IMR-90 (cell line): Measurements from ENCODE around the gene PRICKLE2. TPM values are rescaled to one million over a fixed set of nuclear protein-coding genes. Genes with fewer than 3 reads are reported as not detected.

Experiments used
- ATAC-seq: fragments of 200-7000 bp; cut with Tn5 transposase; 2 replicates; pipeline ENCODE4 v1.9.1; 2020; ENCODE audit warnings: low read depth, mild to moderate bottlenecking, moderate library complexity
- BruUV-seq: library from RNA; stranded (reverse); fragments of 400-500 nt; replicated peaks from 2 replicates; lab custom pipeline; 2021; lab: Mats Ljungman, UMichigan
- CTCF ChIA-PET: fragments of 300-600 bp; formaldehyde crosslinking; extraction: SDS; loops from one replicate; lab custom pipeline; 2021; ENCODE audit warnings: antibody characterized with exemption; lab: Yijun Ruan, JAX
- POLR2A ChIA-PET: fragments of 300-600 bp; sonication (Branson Sonifier 250); formaldehyde crosslinking; loops from one replicate; lab custom pipeline; 2022; ENCODE audit warnings: antibody characterized with exemption; ENCODE audit not compliant: unreplicated experiment; lab: Charles Lee
- DNase-seq: peaks from one replicate; pipeline ENCODE4 v3.0.0; 2013
- H2AFZ ChIP-seq: replicated peaks from 2 replicates; pipeline ENCODE3; 2013; ENCODE audit warnings: low read length, mild to moderate bottlenecking; ENCODE audit not compliant: poor library complexity
- H2AK5ac ChIP-seq: 2 replicates; pipeline ENCODE4 v1.6.1; 2013; ENCODE audit warnings: low read depth, low read length, inconsistent platforms
- H2AK9ac ChIP-seq: replicated peaks from 2 replicates; pipeline ENCODE3; 2013; ENCODE audit warnings: mild to moderate bottlenecking, low read depth, low read length, moderate library complexity; ENCODE audit not compliant: poor library complexity
- H2BK120ac ChIP-seq: 2 replicates; pipeline ENCODE4 v1.6.1; 2013; ENCODE audit warnings: low read depth, low read length, inconsistent platforms
- H2BK15ac ChIP-seq: 3 replicates; pipeline ENCODE4 v1.6.1; 2013; ENCODE audit warnings: low read depth, low read length, inconsistent platforms
- H2BK20ac ChIP-seq: 2 replicates; pipeline ENCODE4 v1.6.1; 2013; ENCODE audit warnings: low read depth, mild to moderate bottlenecking, inconsistent platforms, low read length, moderate library complexity
- H2BK5ac ChIP-seq: 2 replicates; pipeline ENCODE4 v1.6.1; 2013; ENCODE audit warnings: mild to moderate bottlenecking, low read depth, low read length, inconsistent platforms; ENCODE audit not compliant: poor library complexity, severe bottlenecking
- H3K14ac ChIP-seq: replicated peaks from 2 replicates; pipeline ENCODE4 v1.6.1; 2013; ENCODE audit warnings: low read depth, low read length, inconsistent platforms
- H3K18ac ChIP-seq: 2 replicates; pipeline ENCODE4 v1.6.1; 2013; ENCODE audit warnings: low read depth, low read length, control low read depth
- H3K23ac ChIP-seq: 2 replicates; pipeline ENCODE4 v1.6.1; 2013; ENCODE audit warnings: low read depth, low read length, inconsistent platforms
- H3K27ac ChIP-seq: 2 replicates; pipeline ENCODE4 v1.5.1; 2013; ENCODE audit warnings: mild to moderate bottlenecking, control low read depth, low read length; ENCODE audit not compliant: insufficient read depth
- H3K27me3 ChIP-seq: 2 replicates; pipeline ENCODE4 v1.6.1; 2013; ENCODE audit warnings: low read length; ENCODE audit not compliant: control insufficient read depth, insufficient read depth
- H3K36me3 ChIP-seq: 2 replicates; pipeline ENCODE4 v1.6.1; 2013; ENCODE audit warnings: low read length, mixed read lengths; ENCODE audit not compliant: control insufficient read depth, insufficient read depth
- H3K4ac ChIP-seq: 2 replicates; pipeline ENCODE4 v1.6.1; 2013; ENCODE audit warnings: low read depth, low read length, inconsistent platforms
- H3K4me1 ChIP-seq: 2 replicates; pipeline ENCODE4 v1.6.1; 2013; ENCODE audit warnings: low read length, mixed read lengths; ENCODE audit not compliant: control insufficient read depth, insufficient read depth
- H3K4me2 ChIP-seq: 2 replicates; pipeline ENCODE4 v1.6.1; 2013; ENCODE audit warnings: low read depth, mild to moderate bottlenecking, control low read depth, low read length, moderate library complexity
- H3K4me3 ChIP-seq: 2 replicates; pipeline ENCODE4 v1.5.1; 2013; ENCODE audit warnings: low read depth, mild to moderate bottlenecking, control low read depth, low read length, moderate library complexity; ENCODE audit not compliant: insufficient read depth
- H3K56ac ChIP-seq: 2 replicates; pipeline ENCODE4 v1.6.1; 2013; ENCODE audit warnings: low read length, inconsistent platforms; ENCODE audit not compliant: insufficient read depth; ENCODE audit errors: extremely low read depth
- H3K79me1 ChIP-seq, 2 experiments: 2 replicates each; pipeline ENCODE4 v1.6.1; 2013; ENCODE audit warnings: low read length in 2 of 2, inconsistent platforms in 1 of 2, low read depth in 1 of 2
- H3K9ac ChIP-seq: 2 replicates; pipeline ENCODE4 v1.6.1; 2013; ENCODE audit warnings: low read depth, low read length, control low read depth
- H3K9me1 ChIP-seq: 2 replicates; pipeline ENCODE4 v1.6.1; 2013; ENCODE audit warnings: low read length, inconsistent platforms; ENCODE audit not compliant: insufficient read depth
- H3K9me3 ChIP-seq: 2 replicates; pipeline ENCODE4 v1.6.1; 2013; ENCODE audit warnings: low read length; ENCODE audit not compliant: control insufficient read depth, insufficient read depth
- H4K20me1 ChIP-seq: 2 replicates; pipeline ENCODE4 v1.6.1; 2013; ENCODE audit warnings: low read length, inconsistent platforms; ENCODE audit not compliant: insufficient read depth
- H4K5ac ChIP-seq: 2 replicates; pipeline ENCODE4 v1.6.1; 2013; ENCODE audit warnings: mild to moderate bottlenecking, low read depth, low read length, control low read depth
- H4K8ac ChIP-seq, 2 experiments: 2 replicates each; pipeline ENCODE4 v1.6.1; 2013; ENCODE audit warnings: low read depth in 2 of 2, low read length in 2 of 2, control low read depth in 1 of 2, inconsistent platforms in 1 of 2
- H4K91ac ChIP-seq: 2 replicates; pipeline ENCODE4 v1.6.1; 2013; ENCODE audit warnings: low read depth, low read length, inconsistent platforms; ENCODE audit not compliant: insufficient read depth
- NFE2L2 ChIP-seq: fragments of 150-350 bp; IDR thresholded peaks from 2 replicates; pipeline ENCODE4 v1.6.1; 2016; ENCODE audit warnings: low read depth, mild to moderate bottlenecking, low read length
- WGBS, 2 experiments: methylation state at CpG; one replicate each; pipeline versions ENCODE4 v1.1.5 to v1.1.7; 2013; ENCODE audit warnings: missing lambda C conversion rate in 2 of 2; ENCODE audit not compliant: insufficient read length in 1 of 2; ENCODE audit errors: extremely low coverage in 2 of 2; 5-methylcytosine and 5-hydroxymethylcytosine counted together
- dilution Hi-C: fragments of 300-500 bp; cut with HindIII; formaldehyde crosslinking; loops from one replicate; pipeline ENCODE4 v1.14.3; 2018; ENCODE audit warnings: low sequenced_read_pairs; ENCODE audit not compliant: unreplicated experiment
- in situ Hi-C: fragments of 300-500 bp; cut with MboI; formaldehyde crosslinking; loops from 3 replicates; pipeline ENCODE4 v1.14.3; 2019; ENCODE audit warnings: low sequenced_read_pairs, inconsistent platforms, mixed read lengths
- intact Hi-C: fragments of 100-400 bp; cut with micrococcal nuclease; formaldehyde crosslinking; loops from 2 replicates; pipeline ENCODE4 v1.10.0; 2022
- polyA plus RNA-seq, 3 experiments: library from polyadenylated mRNA; depleted of rRNA; stranded (reverse); fragments of >200 nt; gene quantifications; 2 replicates each; pipeline ENCODE4 v1.2.3, GENCODE V29; 2012; ENCODE audit warnings: low replicate concordance in 1 of 3
- total RNA-seq: library from RNA; depleted of rRNA; stranded (reverse); fragments of >200 nt; gene quantifications from 2 replicates; pipeline ENCODE4 v1.2.3, GENCODE V29; 2012
- TF ChIP-seq, protein P1 (sequence below): fragments of 150-350 bp; IDR thresholded peaks from 2 replicates; pipeline ENCODE4 v1.6.1; 2016; ENCODE audit warnings: low read depth, mild to moderate bottlenecking, low read length, moderate library complexity, borderline replicate concordance

Gene PRICKLE2
- total and polyA plus RNA-seq, 2 of the 4 experiments (the other 2 are of a cell fraction) = 4.1 to 14.2 TPM

DNA sequence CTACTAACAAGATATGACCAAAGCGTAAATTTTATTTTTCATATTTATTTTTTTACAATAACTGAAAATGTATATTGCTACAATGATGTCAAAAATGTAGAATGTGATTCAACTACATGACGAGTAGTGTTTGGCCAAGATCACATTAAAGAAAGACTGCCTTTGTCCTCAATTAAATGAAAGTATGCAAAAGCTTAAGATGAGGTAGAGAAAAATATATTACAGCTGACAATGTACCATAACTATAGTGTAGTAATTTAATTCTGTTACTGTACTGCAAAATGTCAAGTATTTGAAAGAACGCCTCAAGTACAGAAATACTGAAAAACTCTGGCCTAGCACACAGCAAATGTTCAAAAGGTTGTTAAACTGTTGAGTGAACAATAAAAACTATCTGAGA, 9.7 kb downstream of the PRICKLE2 start:
- H2AK9ac ChIP-seq = no peak overlapping the region
- peaks cover 39% of the 10 kb centered on the region for H4K20me1 ChIP-seq
- no peak overlapping the region for H2AK5ac ChIP-seq
- 0 out of 2 replicates have a peak, but pooled peaks cover 2% of the 10 kb centered on the region for H3K36me3 ChIP-seq
- no peak overlapping the region for H2BK20ac ChIP-seq
- no peak overlapping the region; a peak in 1 of 4 replicates for H4K8ac ChIP-seq
- no peak overlapping the region for H2AFZ ChIP-seq
- H2BK15ac ChIP-seq = no peak overlapping the region
- intact Hi-C loops = no loop called here
- no peak overlapping the region for H3K4me2 ChIP-seq
- H2BK120ac ChIP-seq = no peak overlapping the region
- in situ Hi-C loops = loop anchor here (25.0 kb wide), 1 partner anchor 178 kb away; no protein-coding TSS in a partner anchor
- no peak overlapping the region for H3K18ac ChIP-seq
- peaks cover 23% of the 10 kb centered on the region for H3K4me1 ChIP-seq
- CTCF ChIA-PET = interaction anchor here (0.6 to 1.2 kb wide), 3 partner anchors 9 to 142 kb away, joined by 3 to 8 read pairs (median 4); partner anchors contain the start of gene PRICKLE2
- H3K23ac ChIP-seq = 0 out of 2 replicates have a peak overlapping the region, but pooled peaks have one; percentile 4
- H3K79me1 ChIP-seq = peaks cover 45 to 87% of the 10 kb centered on the region in 2 experiments
- dilution Hi-C loops = no loop called here
- H3K9me1 ChIP-seq = peaks cover 30% of the 10 kb centered on the region
- no peak overlapping the region for H3K14ac ChIP-seq
- H3K4me3 ChIP-seq = no peak overlapping the region
- no peaks in the 10 kb centered on the region for H3K9me3 ChIP-seq
- ATAC-seq (no peak), DNase-seq (no peak)
- POLR2A ChIA-PET = no interaction called here
- H2BK5ac ChIP-seq = no peak overlapping the region
- WGBS, 2 experiments = no CpG with 5 or more reads among the region's 3 CpGs
- no peaks in the 10 kb centered on the region for H3K27me3 ChIP-seq
- H4K91ac ChIP-seq = no peak overlapping the region
- H3K4ac ChIP-seq = no peak overlapping the region
- H4K5ac ChIP-seq = no peak overlapping the region
- H3K9ac ChIP-seq = no peak overlapping the region
- H3K56ac ChIP-seq = no peak overlapping the region
- H3K27ac ChIP-seq = no peak overlapping the region
- TF ChIP-seq, protein P1, sequence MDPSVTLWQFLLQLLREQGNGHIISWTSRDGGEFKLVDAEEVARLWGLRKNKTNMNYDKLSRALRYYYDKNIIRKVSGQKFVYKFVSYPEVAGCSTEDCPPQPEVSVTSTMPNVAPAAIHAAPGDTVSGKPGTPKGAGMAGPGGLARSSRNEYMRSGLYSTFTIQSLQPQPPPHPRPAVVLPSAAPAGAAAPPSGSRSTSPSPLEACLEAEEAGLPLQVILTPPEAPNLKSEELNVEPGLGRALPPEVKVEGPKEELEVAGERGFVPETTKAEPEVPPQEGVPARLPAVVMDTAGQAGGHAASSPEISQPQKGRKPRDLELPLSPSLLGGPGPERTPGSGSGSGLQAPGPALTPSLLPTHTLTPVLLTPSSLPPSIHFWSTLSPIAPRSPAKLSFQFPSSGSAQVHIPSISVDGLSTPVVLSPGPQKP = no peak
- no peak for TF ChIP-seq NFE2L2
- no TSS peak for BruUV-seq
